GM19452 (cell line): ENCODE results near the gene BST1.

ENCODE experiments used
- ATAC-seq: cut with Tn5 transposase; IDR thresholded peaks from one replicate; pipeline ENCODE4 v1.9.1; 2021; ENCODE audit not compliant: unreplicated experiment

BST1 gene

GRCh38 chr4:15675356-15675755 is 27.5 kb upstream of the BST1 start:
- ATAC-seq = no peak

GRCh38 chr4:15676039-15676438 is 26.8 kb upstream of the BST1 start:
- ATAC-seq = no peak

GRCh38 chr4:15676899-15677298 is 26.0 kb upstream of the BST1 start:
- no peak for ATAC-seq

- no peak for ATAC-seq
These were observed 25.3 kb upstream of the BST1 start for GRCh38 chr4:15677507-15677988.

GRCh38 chr4:15681067-15681371 is 21.8 kb upstream of the BST1 start:
- ATAC-seq = no peak

GRCh38 chr4:15681372-15682241 is 21.3 kb upstream of the BST1 start, which contains the start of gene FAM200B:
Gene FAM200B, plus strand, starts transcription at chr4:15681827. Its CDS starts 5,151 bp downstream, at chr4:15686978.
- peak; percentile 91 for ATAC-seq

GRCh38 chr4:15682242-15683142 is 20.4 kb upstream of the BST1 start:
- ATAC-seq = no peak

- no peak for ATAC-seq
These were observed 19.7 kb upstream of the BST1 start for GRCh38 chr4:15683143-15683495.

GRCh38 chr4:15684498-15684897 is 18.4 kb upstream of the BST1 start:
- ATAC-seq = no peak

- no peak for ATAC-seq
These were observed 14.8 kb upstream of the BST1 start for GRCh38 chr4:15688051-15688450.

- ATAC-seq = no peak
These were observed 13.3 kb upstream of the BST1 start for GRCh38 chr4:15689540-15689939.

GRCh38 chr4:15690020-15690809 is 12.7 kb upstream of the BST1 start:
- no peak for ATAC-seq

- no peak for ATAC-seq
These were observed 11.3 kb upstream of the BST1 start for GRCh38 chr4:15691346-15692135.

- no peak for ATAC-seq
These were observed 10.3 kb upstream of the BST1 start for GRCh38 chr4:15692602-15693001.

- ATAC-seq = no peak
These were observed 8.4 kb upstream of the BST1 start for GRCh38 chr4:15694431-15694830.

GRCh38 chr4:15695240-15695699 is 7.6 kb upstream of the BST1 start:
- no peak for ATAC-seq

GRCh38 chr4:15695729-15696128 is 7.1 kb upstream of the BST1 start:
- ATAC-seq = no peak

- ATAC-seq = no peak
These were observed 6.0 kb upstream of the BST1 start for GRCh38 chr4:15696866-15697265.

- ATAC-seq = no peak
These were observed 574 bp downstream of the BST1 start for GRCh38 chr4:15703439-15703838.

GRCh38 chr4:15704129-15704528 is 1.3 kb downstream of the BST1 start:
- no peak for ATAC-seq
